BJ (cell line): ENCODE measurements around the gene EHBP1. TPM values are rescaled to one million over a fixed set of nuclear protein-coding genes. Genes with fewer than 3 reads are reported as not detected.

Source experiments
- CTCF ChIA-PET: fragments of 350-600 bp; formaldehyde crosslinking; extraction: SDS; loops from one replicate; lab custom pipeline; 2021; ENCODE audit warnings: antibody characterized with exemption, inconsistent platforms; lab: Yijun Ruan, JAX
- POLR2A ChIA-PET: fragments of 300-600 bp; sonication (Branson Sonifier 250); formaldehyde crosslinking; extraction: SDS; loops from one replicate; lab custom pipeline; 2021; ENCODE audit warnings: antibody characterized with exemption; lab: Charles Lee
- DNase-seq: peaks from one replicate; pipeline ENCODE4 v3.0.0-alpha.2; 2011; ENCODE audit warnings: low read depth
- H3K27me3 ChIP-seq: 2 replicates; pipeline ENCODE4 v1.6.0; 2011; ENCODE audit warnings: low read length; ENCODE audit not compliant: control insufficient read depth, insufficient read depth
- H3K36me3 ChIP-seq: 2 replicates; pipeline ENCODE4 v1.5.1; 2011; ENCODE audit warnings: low read length; ENCODE audit not compliant: control insufficient read depth, insufficient read depth
- H3K4me3 ChIP-seq: 2 replicates; pipeline ENCODE4 v1.5.1; 2011; ENCODE audit warnings: low read depth, mild to moderate bottlenecking, control low read depth, low read length
- polyA plus RNA-seq: library from polyadenylated mRNA; depleted of rRNA; stranded (reverse); fragments of >200 nt; gene quantifications from 2 replicates; pipeline ENCODE4 v1.2.3, GENCODE V29; 2011
- TF ChIP-seq, protein P1 (sequence below): IDR thresholded peaks from 2 replicates; pipeline ENCODE4 v1.5.1; 2011; ENCODE audit warnings: low read depth, mild to moderate bottlenecking, control low read depth, inconsistent platforms, low read length, moderate library complexity; ENCODE audit not compliant: insufficient read depth

Gene EHBP1
- polyA plus RNA-seq, 1 experiment: 43.8 TPM

DNA sequence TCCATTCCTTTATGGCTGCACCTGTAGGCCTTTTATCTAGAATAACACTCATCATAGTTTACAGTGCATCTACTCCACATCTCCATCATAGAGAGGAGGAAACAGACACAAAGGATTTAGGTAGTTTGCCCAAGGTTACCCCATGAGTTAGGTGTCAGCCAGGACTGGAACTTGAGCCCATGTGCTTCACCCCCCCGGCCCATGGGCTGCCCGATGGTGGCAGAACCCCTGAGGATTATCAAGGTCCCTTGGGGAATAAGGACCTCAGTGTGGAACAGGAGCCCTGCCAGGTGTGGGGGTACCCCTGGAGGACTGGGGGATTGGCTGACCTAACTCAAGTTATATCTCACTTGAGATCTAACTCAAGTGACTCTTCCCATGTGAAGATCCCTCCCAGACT, 198.8 kb downstream of the EHBP1 start:
- H3K36me3 ChIP-seq: peaks cover 1% of the 10 kb centered on the region; the same call in 1 of the 2 replicates
- no peak for DNase-seq
- ChIA-PET CTCF (no interaction called here), POLR2A (no interaction called here)
- no peaks in the 10 kb centered on the region for H3K27me3 ChIP-seq
- TF ChIP-seq, protein P1, sequence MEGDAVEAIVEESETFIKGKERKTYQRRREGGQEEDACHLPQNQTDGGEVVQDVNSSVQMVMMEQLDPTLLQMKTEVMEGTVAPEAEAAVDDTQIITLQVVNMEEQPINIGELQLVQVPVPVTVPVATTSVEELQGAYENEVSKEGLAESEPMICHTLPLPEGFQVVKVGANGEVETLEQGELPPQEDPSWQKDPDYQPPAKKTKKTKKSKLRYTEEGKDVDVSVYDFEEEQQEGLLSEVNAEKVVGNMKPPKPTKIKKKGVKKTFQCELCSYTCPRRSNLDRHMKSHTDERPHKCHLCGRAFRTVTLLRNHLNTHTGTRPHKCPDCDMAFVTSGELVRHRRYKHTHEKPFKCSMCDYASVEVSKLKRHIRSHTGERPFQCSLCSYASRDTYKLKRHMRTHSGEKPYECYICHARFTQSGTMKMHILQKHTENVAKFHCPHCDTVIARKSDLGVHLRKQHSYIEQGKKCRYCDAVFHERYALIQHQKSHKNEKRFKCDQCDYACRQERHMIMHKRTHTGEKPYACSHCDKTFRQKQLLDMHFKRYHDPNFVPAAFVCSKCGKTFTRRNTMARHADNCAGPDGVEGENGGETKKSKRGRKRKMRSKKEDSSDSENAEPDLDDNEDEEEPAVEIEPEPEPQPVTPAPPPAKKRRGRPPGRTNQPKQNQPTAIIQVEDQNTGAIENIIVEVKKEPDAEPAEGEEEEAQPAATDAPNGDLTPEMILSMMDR: no peak
- no peak overlapping the region for H3K4me3 ChIP-seq

DNA sequence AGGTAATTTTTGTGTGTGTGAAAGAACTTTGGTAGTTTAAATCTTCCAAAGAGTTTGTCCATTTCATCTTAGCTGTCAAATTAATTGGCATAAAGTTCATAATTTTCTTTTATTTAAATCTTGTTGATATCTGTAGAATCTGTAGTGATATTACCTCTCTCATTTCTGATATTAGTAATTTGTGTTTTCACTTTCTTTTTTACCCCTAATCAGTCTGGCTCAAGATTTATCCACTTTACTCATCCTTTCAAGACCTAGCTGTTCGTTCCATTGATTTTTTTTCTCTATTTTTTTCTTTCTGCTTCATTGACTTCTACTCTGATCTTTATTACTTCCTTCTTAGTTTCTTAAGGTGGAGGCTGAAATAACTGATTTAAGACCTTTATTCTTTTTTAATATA, 202.6 kb downstream of the EHBP1 start:
- ChIA-PET CTCF (no interaction called here), POLR2A (no interaction called here)
- DNase-seq: no peak
- no peaks in the 10 kb centered on the region for H3K27me3 ChIP-seq
- TF ChIP-seq, protein P1: no peak
- H3K4me3 ChIP-seq: no peak overlapping the region
- H3K36me3 ChIP-seq: peaks cover 1% of the 10 kb centered on the region; the same call in 1 of the 2 replicates

DNA sequence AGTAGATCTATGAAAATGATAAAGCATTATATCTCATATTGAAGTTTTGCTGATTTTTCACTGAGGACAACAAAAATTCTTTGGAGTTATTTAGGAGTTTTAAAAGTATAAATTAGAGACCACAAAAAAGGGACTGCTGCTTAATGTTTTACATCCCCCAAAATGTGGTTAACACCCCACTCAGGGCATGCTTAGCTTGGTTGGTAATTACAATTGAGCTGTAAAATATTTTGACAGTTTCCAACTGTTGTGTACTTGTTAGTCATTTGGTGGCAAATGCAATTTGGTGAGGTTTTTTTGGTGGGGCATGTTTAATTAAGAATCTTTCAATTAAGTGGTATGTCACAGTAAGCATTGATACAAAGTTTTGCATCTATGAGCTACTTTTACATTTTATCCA, 207.8 kb downstream of the EHBP1 start:
- ChIA-PET POLR2A (no interaction called here), CTCF (no interaction called here)

DNA sequence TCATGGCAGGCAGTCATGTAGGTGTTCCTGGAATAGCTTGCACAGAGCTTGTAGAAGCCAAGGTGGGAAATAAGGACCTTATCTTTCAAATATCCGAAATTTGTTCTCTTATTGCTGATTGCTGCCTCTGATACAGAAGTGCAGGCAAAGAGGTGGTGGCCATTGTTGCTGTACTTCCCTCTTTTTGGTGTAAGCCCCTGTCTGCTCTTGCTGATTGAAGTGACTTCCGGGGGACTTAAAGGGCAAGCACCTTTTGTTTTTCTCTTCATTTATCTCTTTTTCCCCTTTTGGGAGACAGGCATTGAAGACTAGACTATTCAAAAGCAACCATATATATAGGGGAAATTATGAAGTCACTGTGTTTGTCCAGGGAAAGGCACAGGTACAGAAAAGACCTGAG, 213.5 kb downstream of the EHBP1 start:
- CTCF ChIA-PET: no interaction called here

More for the DNA sequence above, 207.8 kb downstream of the EHBP1 start:
- Histone ChIP-seq H3K27me3 (no peaks in the 10 kb centered on the region), H3K4me3 (no peak overlapping the region), H3K36me3 (no peaks in the 10 kb centered on the region)
- no peak for DNase-seq
- TF ChIP-seq, protein P1: no peak

DNA sequence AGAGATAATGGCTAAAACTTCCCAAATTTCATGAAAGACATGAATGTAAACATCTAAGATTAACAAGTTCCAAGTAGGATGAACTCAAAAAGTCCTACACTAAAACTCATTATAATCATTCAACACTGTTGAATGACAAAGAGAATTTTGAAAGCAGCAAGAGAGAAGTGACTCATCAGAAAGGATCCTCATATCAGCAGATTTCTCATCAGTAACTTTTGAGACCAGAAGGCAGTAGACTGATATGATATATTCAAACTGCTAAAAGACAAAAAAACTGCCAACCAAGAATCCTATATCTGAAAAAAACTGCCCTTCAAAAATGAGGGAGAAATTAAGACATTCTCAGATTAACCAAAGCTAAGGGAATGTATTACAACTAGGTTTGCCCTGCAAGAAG, 214.6 kb downstream of the EHBP1 start:
- TF ChIP-seq, protein P1: no peak
- no peak for DNase-seq
- ChIA-PET POLR2A (no interaction called here), CTCF (no interaction called here)
- Histone ChIP-seq H3K27me3 (no peaks in the 10 kb centered on the region), H3K4me3 (no peak overlapping the region), H3K36me3 (peaks cover 9% of the 10 kb centered on the region)

More for the DNA sequence above, 213.5 kb downstream of the EHBP1 start:
- H3K4me3 ChIP-seq: no peak overlapping the region
- peaks cover 9% of the 10 kb centered on the region for H3K36me3 ChIP-seq
- TF ChIP-seq, protein P1: no peak
- H3K27me3 ChIP-seq: no peaks in the 10 kb centered on the region
- DNase-seq: no peak
- POLR2A ChIA-PET: no interaction called here
